GM08714 (cell line): ENCODE measurements around the gene MYO9A.
A peak's percentile ranks its signal among the peaks of the same experiment; 100 is the strongest.

Experiments used
- H3K4me3 ChIP-seq: fragments of 200-500 bp; sonication (Bioruptor generic); 2 replicates; pipeline ENCODE4 v1.5.1; 2014; ENCODE audit warnings: mild to moderate bottlenecking, low read length, inconsistent platforms
- ZNF274 ChIP-seq: IDR thresholded peaks from 2 replicates; pipeline ENCODE4 v1.6.1; 2012; ENCODE audit warnings: mild to moderate bottlenecking, low read depth, low read length

MYO9A gene

DNA sequence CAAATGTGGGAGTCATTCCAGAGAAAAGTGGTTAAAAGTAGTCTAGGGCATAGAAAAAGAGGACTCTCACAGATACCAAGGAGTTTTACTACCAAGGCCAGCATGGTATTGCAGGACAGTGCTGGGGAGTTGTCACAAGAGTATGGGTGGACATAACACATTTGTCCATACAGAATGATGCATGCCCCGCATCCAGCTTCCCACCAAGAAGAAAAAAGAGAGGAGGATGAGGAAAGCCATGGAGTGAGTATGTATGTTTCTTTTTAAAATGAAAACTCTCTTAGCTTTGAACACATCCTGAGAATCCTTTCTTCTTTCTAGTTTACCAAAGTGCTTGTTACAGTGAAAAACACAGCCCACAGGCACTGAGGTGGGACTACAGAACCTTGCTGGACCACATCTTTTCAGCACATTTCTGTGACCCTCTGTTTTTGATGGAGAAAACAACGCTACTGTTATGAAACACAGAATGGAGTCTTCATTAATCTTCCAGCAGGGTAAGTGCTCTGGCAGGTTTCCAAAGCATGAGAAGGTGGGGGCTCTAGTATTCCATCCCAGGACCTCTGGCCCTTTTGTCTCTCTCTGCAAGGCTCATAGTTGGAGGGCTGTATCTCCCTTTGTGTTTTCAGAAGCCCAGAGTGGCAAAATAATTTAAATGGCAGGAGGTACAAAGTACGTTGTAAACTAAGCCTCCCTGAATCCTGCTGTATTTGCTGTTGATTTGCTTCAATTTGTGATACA, 294.9 kb downstream of the MYO9A start:
- no peak overlapping the region for H3K4me3 ChIP-seq
- no peak for TF ChIP-seq ZNF274

DNA sequence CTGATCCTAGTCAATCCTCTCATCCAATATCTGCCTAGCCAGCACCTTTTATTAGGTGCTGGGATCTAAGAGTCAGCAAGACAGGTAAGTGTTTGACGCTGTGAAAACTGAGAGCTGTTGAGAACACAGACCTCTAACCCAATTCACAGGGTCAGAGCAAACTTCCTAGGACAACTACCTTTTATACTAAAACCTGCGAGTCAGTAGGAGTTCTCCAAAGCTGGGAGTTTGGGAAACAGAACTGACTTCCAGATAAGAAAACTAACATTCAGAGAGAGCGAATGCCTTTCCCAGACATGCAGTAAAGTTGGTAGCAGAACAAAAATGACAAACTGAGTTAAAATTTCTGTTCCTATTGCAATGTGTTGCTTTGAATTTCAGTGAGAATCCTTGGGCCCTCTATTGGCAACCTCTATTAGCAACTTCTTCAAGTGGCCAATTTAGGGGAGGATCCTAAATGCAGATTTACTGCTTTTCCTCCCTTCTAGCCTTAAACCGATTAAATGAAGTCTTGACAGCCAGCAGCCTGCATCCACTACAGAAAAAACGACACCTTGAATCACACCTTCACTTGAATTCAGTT, 296.3 kb downstream of the MYO9A start:
- H3K4me3 ChIP-seq = no peak overlapping the region
- TF ChIP-seq ZNF274 = peak; percentile 86

DNA sequence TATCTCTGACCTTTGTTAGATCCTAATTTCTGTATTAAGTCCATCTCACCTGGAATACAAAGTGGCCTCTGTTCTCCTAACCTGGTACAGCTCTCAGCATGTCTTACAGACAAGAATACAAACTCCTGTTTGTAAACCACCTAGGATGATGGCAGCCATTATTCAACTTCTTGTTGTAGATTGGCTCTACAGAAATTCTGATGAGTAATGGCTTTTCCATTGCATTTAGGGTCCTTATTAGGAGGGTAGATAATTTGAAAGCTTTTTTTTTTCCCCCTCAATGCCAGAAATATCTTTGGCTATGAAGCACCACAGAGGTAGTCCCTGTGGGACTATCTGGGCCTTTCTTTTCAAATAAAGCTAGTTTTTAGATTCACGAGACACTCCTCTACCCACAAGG, 297.8 kb downstream of the MYO9A start:
- no peak overlapping the region for H3K4me3 ChIP-seq
- no peak for TF ChIP-seq ZNF274

DNA sequence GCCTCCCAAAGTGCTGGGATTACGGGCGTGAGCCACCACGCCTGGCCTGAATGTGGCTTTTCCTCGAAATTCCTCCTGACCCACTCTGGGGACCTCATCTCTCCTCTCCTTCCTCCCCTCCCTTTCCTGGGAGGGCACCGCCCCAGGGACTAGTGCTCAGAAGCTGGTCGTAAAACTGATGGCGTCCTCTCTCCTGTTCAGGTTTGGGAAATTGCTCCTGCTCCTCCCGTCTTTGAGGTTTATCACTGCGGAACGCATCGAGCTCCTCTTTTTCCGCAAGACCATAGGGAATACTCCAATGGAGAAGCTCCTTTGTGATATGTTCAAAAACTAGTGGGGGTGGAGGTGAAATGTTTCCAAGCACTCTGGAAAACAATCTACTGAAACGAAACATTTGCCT, 300.6 kb downstream of the MYO9A start:
- H3K4me3 ChIP-seq = no peak overlapping the region
- TF ChIP-seq ZNF274 = no peak

DNA sequence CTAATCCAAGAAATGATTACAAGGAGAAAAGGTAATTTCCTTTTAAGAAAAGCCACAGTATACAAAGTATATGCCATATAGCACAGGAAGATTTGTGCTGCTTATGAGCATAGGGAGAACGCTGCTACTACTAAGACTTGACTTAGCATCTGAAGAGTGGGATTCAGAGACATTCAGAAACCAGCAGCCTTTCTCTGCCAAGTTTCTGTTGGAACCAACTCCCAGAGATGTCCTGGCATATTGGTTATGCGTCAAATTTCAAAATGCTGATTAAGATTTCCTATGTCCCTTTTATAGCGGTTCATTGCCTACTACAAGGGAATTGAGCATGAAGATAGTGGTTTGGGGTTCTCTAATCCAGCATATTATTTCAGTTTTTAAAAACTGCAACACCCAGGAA, 302.6 kb downstream of the MYO9A start:
- no peak for TF ChIP-seq ZNF274

DNA sequence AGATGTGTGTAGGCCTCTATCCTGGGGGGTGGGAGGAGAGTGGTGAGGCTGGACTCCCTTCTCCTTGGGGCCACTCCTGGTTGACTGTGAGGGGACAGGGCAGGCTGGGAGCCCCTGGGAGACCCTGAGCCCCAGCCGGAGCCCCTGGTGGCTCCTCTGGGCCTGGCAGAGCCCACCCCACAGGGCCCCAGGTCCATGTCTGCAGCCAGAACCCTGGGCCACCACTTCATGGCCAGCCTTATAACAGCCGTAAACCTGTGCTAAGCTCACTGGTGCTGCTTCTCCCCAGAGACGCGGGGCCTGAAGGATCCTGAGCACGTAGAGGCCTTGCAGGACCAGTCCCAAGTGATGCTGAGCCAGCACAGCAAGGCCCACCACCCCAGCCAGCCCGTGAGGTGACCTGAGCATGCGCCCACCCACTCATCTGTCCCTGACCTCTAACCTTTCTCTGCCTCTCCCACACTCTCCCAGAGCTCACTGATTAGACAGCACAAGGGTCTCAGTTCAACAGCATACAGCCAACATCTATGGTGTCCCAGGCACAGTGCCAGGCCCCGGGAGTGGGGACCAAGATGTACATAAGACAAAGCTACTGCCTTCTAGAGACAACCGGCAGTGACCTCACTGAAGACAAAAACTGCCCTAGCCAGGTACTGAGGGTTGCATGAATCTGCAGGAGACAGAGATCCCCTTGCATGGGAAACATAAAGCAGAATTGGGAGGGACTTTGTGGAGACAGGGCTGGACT, 304.1 kb downstream of the MYO9A start:
- H3K4me3 ChIP-seq = no peak overlapping the region
- no peak for TF ChIP-seq ZNF274

More for the DNA sequence above, 302.6 kb downstream of the MYO9A start:
- H3K4me3 ChIP-seq = no peak overlapping the region

DNA sequence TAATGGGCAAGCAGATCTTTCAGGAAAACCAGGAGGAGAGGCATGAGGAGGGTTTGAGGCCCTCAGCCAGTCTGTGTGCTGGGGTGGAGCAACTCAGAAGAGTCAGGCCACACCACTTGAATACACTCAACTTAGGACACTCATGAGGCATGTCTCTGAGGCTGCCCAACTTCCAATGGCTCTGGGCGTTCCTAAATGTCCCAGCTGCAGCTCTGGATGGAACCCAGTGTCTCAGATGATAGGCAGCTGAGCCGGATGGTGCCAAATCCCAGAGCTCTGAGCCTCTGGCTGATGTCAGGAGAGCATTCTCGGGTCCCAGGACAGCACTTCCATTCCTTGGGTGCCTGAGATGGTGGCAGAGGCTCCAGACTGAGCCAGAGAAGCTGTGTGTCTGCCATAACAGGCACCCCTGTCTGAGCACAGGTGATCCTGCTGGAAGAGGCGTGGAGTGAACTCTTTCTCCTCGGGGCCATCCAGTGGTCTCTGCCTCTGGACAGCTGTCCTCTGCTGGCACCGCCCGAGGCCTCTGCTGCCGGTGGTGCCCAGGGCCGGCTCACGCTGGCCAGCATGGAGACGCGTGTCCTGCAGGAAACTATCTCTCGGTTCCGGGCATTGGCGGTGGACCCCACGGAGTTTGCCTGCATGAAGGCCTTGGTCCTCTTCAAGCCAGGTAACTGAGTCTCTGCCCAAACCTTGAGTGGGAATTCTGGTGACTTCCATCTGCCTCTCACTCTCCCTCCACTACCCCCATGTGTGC, 304.8 kb downstream of the MYO9A start:
- H3K4me3 ChIP-seq = no peak overlapping the region

DNA sequence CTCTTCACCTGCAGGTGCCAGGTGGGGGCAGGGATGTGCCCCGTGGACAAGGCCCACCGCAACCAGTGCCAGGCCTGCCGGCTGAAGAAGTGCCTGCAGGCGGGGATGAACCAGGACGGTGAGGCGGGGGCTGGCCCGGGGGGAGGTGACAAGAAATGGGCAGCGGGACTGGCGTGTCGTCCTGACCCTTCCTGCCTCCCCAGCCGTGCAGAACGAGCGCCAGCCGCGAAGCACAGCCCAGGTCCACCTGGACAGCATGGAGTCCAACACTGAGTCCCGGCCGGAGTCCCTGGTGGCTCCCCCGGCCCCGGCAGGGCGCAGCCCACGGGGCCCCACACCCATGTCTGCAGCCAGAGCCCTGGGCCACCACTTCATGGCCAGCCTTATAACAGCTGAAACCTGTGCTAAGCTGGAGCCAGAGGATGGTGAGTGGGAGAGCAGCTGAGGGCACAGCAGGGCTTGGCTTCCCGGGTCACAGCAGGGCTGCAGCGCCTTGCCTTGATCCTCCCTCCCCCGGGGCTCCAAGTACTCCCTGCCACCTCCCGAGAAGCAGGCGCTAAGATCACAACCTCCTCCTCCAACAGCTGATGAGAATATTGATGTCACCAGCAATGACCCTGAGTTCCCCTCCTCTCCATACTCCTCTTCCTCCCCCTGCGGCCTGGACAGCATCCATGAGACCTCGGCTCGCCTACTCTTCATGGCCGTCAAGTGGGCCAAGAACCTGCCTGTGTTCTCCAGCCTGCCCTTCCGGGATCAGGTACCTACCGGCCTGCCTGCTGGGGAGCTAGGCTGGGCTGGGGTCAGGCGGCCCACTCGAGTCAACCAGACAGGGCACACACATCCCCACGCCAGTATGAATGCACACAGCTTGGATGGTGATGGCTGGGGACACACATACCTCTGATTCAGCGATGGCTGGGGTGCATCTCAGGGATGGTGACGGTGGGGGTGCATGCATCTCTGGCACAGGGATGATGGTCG, 305.9 kb downstream of the MYO9A start:
- no peak for TF ChIP-seq ZNF274
- no peak overlapping the region for H3K4me3 ChIP-seq

More for the DNA sequence above, 304.8 kb downstream of the MYO9A start:
- TF ChIP-seq ZNF274 = no peak

DNA sequence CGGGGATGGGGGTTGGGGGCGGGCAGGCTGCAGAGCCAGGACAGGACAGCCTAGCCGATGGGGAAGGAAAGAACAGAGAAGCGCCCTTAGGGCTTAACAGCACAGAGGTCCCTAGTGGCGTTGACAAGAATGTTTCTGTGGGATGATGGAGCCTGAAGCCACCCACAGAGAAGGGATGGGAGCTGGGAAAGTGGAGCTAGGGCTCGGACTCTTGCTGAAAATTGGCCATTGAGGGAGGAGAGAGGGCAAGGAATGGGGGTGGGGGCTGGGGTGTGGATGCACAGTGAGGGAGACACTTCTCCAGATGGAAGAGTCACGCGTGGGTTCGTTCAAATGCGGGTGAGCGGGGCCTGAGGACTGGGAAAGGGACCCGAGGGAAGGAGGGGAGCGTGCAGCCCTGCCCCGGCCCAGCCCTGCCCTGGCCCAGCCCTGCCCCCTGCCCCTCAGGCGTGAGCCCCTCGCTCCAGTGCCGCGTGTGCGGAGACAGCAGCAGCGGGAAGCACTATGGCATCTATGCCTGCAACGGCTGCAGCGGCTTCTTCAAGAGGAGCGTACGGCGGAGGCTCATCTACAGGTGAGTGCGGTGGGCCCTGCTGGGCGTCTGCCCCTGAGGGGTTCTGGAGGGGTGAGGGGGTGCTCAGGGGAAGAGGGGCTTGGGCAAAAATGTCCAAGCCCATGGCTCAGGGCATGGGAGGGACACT, 306.8 kb downstream of the MYO9A start:
- no peak overlapping the region for H3K4me3 ChIP-seq
- no peak for TF ChIP-seq ZNF274

DNA sequence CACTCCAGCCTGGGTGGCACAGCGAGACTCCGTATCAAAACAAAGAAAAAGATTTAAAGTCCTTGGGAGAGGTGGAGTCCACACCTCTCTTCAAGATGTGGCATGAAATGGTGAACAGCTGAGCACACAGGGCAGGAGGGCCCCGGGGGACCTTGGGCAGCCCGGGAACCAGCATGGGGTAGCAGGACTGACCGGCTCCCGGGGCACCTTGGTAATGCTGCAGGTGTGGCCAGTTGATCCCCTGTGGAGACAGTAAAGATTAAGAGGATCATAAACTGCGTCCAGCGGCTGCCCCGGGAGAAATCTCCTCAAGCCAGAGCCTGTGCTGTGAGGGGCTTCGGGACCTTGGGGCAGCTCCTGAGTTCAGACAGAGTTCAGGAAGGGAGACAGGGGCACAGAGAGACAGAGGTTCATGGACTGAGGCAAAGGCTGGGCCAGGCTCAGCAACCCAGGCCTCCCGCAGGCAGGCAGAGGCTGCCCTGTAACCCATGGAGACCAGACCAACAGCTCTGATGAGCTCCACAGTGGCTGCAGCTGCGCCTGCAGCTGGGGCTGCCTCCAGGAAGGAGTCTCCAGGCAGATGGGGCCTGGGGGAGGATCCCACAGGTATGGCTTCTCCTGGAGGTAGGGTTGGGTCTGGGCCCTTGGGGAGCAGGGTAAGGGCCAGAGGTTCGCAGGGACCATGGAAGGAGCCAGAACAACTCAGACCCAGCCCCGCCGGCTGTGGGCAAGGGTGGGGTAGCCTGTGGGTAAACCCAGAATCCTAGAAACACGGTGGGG, 307.5 kb downstream of the MYO9A start, which contains the start of gene NR2E3:
TSS of gene NR2E3 (plus strand) at position 299 of the 780 bp plus-strand sequence. CDS start at position 489, 190 bp downstream.
- no peak within 1 kb of the TSS for H3K4me3 ChIP-seq
- no peak for TF ChIP-seq ZNF274

DNA sequence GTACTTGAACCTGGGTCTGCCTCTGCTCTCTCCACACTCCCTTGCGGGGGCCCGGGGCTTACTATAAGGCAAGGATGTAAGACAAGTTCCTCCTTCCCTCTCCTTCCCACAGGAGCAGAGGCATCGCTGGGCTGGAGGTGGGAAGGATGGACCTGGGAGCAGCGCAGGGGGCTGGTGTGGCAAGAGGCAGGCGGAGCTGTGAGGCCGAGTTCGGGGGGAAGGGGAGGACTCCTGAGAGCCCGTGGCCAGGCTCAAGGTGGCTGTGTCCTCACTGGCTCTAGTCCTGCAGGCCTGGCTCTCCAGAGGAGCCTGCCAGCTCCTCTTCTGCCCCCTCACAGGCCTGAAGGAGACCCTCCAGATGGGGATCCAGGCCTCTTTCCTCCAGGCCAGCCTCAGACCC, 308.6 kb downstream of the MYO9A start:
- no peak overlapping the region for H3K4me3 ChIP-seq
- TF ChIP-seq ZNF274 = no peak
